Neural cell (in vitro differentiated cells): ENCODE results near the gene GIMAP2. TPM values are rescaled to one million over a fixed set of nuclear protein-coding genes. Genes with fewer than 3 reads are reported as not detected.

Experiments
- H2AFZ ChIP-seq: fragments of 200-600, 300-800 bp; sonication (generic), shearing (Covaris generic); 2 replicates; pipeline ENCODE4 v1.6.0; 2014; ENCODE audit warnings: low read depth, mild to moderate bottlenecking, antibody characterized with exemption, low read length, moderate library complexity
- H3F3A ChIP-seq: fragments of 200-600 bp; shearing (Covaris generic); 2 replicates; pipeline ENCODE4 v1.6.1; 2016; ENCODE audit warnings: mild to moderate bottlenecking, moderate library complexity, mixed read lengths, antibody characterized with exemption, low read length; ENCODE audit not compliant: insufficient read depth, poor library complexity, severe bottlenecking
- H3K27ac ChIP-seq: fragments of 200-600, 300-800 bp; sonication (generic), shearing (Covaris generic); 2 replicates; pipeline ENCODE4 v1.5.1; 2014; ENCODE audit warnings: mild to moderate bottlenecking, low read length, moderate library complexity
- H3K27me3 ChIP-seq: fragments of 300-800, 200-600 bp; sonication (generic), shearing (Covaris generic); 2 replicates; pipeline ENCODE4 v1.6.0; 2014; ENCODE audit warnings: mild to moderate bottlenecking, low read depth, low read length, moderate library complexity; ENCODE audit not compliant: insufficient read depth
- H3K36me3 ChIP-seq: fragments of 300-800, 200-600 bp; sonication (generic), shearing (Covaris generic); 2 replicates; pipeline ENCODE4 v1.5.1; 2014; ENCODE audit warnings: mild to moderate bottlenecking, antibody characterized with exemption, low read length, moderate library complexity; ENCODE audit not compliant: insufficient read depth
- H3K4me2 ChIP-seq: fragments of 300-800, 200-600 bp; sonication (generic), shearing (Covaris generic); 2 replicates; pipeline ENCODE4 v1.6.0; 2014; ENCODE audit warnings: mild to moderate bottlenecking, low read length
- H3K4me3 ChIP-seq: fragments of 300-800, 200-600 bp; sonication (generic), shearing (Covaris generic); 2 replicates; pipeline ENCODE4 v1.5.1; 2014; ENCODE audit warnings: mild to moderate bottlenecking, low read length, moderate library complexity
- H3K79me2 ChIP-seq: fragments of 200-600 bp; shearing (Covaris generic); replicated peaks from 2 replicates; pipeline ENCODE4 v1.6.0; 2014; ENCODE audit warnings: mild to moderate bottlenecking, low read length, moderate library complexity; ENCODE audit not compliant: insufficient read depth
- H3K9ac ChIP-seq: fragments of 300-800, 200-600 bp; sonication (generic), shearing (Covaris generic); 2 replicates; pipeline ENCODE4 v1.6.1; 2016; ENCODE audit warnings: mild to moderate bottlenecking, low read length, mixed read lengths
- H3K9me2 ChIP-seq: fragments of 200-600 bp; shearing (Covaris generic); 2 replicates; pipeline ENCODE4 v1.6.1; 2016; ENCODE audit warnings: mild to moderate bottlenecking, low read length, mixed read lengths; ENCODE audit not compliant: insufficient read depth
- H3K9me3 ChIP-seq: fragments of 200-600, 300-800 bp; sonication (generic), shearing (Covaris generic); 2 replicates; pipeline ENCODE4 v1.6.1; 2016; ENCODE audit warnings: mild to moderate bottlenecking, mixed run types, low read length, moderate library complexity, mixed read lengths
- H4K20me1 ChIP-seq: fragments of 200-600 bp; shearing (Covaris generic); 2 replicates; pipeline ENCODE4 v1.6.1; 2016; ENCODE audit warnings: mild to moderate bottlenecking, mixed run types; ENCODE audit not compliant: insufficient read depth
- EP300 ChIP-seq: fragments of 450-650 bp; conservative IDR thresholded peaks from 2 replicates; pipeline ENCODE4 v1.6.1; 2014; ENCODE audit warnings: antibody characterized with exemption, mild to moderate bottlenecking, moderate library complexity; ENCODE audit not compliant: poor library complexity, severe bottlenecking
- EZH2 ChIP-seq: fragments of 200-600, 300-800 bp; shearing (Covaris generic), sonication (generic); IDR thresholded peaks from 2 replicates; pipeline ENCODE4 v1.6.1; 2014; ENCODE audit warnings: antibody characterized with exemption, low read length, borderline replicate concordance, mild to moderate bottlenecking; ENCODE audit not compliant: insufficient read depth, poor library complexity, severe bottlenecking
- MXI1 ChIP-seq: fragments of 450-650 bp; conservative IDR thresholded peaks from 2 replicates; pipeline ENCODE4 v1.6.1; 2014; ENCODE audit warnings: antibody characterized with exemption, mild to moderate bottlenecking; ENCODE audit not compliant: poor library complexity, severe bottlenecking
- POLR2AphosphoS5 ChIP-seq: IDR thresholded peaks from 2 replicates; pipeline ENCODE4 v1.6.1; 2012
- RAD21 ChIP-seq: fragments of 450-650 bp; conservative IDR thresholded peaks from 2 replicates; pipeline ENCODE4 v1.6.1; 2014; ENCODE audit warnings: antibody characterized with exemption, mild to moderate bottlenecking, moderate library complexity
- REST ChIP-seq: IDR thresholded peaks from 2 replicates; pipeline ENCODE4 v1.6.1; 2012; ENCODE audit warnings: borderline replicate concordance
- SMC3 ChIP-seq: fragments of 450-650 bp; conservative IDR thresholded peaks from 2 replicates; pipeline ENCODE4 v1.6.1; 2014; ENCODE audit warnings: antibody characterized with exemption, mild to moderate bottlenecking, moderate library complexity; ENCODE audit not compliant: poor library complexity
- TAF1 ChIP-seq: IDR thresholded peaks from 2 replicates; pipeline ENCODE4 v1.6.1; 2012; ENCODE audit warnings: low read depth
- polyA plus RNA-seq: library from polyadenylated mRNA; depleted of rRNA; stranded (reverse); fragments of >200 nt; gene quantifications from 2 replicates; pipeline ENCODE4 v1.2.3, GENCODE V29; 2014
- TF ChIP-seq, protein P1 (sequence below): fragments of 450-650 bp; IDR thresholded peaks from 2 replicates; pipeline ENCODE4 v1.5.1; 2014; ENCODE audit warnings: antibody characterized with exemption, mild to moderate bottlenecking, moderate library complexity; ENCODE audit not compliant: poor library complexity, severe bottlenecking

The GIMAP2 gene
- polyA plus RNA-seq, 1 donor from 2014 or later: not detected

DNA sequence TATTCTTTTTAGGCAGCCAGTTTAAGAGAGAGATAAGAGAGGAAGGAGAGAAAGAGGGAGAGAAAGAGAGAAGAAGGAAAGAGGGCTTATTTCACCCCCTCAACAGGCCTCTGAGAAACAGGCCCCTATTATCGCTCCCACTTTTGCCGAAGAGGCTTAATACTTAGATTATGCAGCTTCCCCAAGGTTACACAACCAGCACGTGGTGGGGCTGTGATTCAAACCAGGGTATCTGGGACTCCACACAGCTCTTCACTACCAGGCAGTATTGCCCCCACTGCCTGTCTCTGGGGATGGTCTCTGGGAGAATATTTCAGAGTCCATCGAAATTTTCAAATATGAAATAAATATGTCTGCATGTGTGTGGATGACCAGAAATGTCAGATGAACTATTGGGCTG is 33.9 kb downstream of the GIMAP2 start:
- Histone ChIP-seq H2AFZ (no peak overlapping the region), H3K36me3 (no peaks in the 10 kb centered on the region), H3K9ac (no peak overlapping the region), H3K4me3 (no peak overlapping the region), H3K27ac (no peak overlapping the region), H3K9me2 (no peaks in the 10 kb centered on the region), H3K4me2 (no peak overlapping the region), H3K9me3 (no peaks in the 10 kb centered on the region), H3K79me2 (no peaks in the 10 kb centered on the region), H3F3A (no peaks in the 10 kb centered on the region), H3K27me3 (no peaks in the 10 kb centered on the region), H4K20me1 (no peaks in the 10 kb centered on the region)
- TF ChIP-seq POLR2AphosphoS5 (no peak), TAF1 (no peak), REST (no peak), MXI1 (no peak), EP300 (no peak), SMC3 (no peak), EZH2 (no peak), RAD21 (no peak)
- TF ChIP-seq, protein P1, sequence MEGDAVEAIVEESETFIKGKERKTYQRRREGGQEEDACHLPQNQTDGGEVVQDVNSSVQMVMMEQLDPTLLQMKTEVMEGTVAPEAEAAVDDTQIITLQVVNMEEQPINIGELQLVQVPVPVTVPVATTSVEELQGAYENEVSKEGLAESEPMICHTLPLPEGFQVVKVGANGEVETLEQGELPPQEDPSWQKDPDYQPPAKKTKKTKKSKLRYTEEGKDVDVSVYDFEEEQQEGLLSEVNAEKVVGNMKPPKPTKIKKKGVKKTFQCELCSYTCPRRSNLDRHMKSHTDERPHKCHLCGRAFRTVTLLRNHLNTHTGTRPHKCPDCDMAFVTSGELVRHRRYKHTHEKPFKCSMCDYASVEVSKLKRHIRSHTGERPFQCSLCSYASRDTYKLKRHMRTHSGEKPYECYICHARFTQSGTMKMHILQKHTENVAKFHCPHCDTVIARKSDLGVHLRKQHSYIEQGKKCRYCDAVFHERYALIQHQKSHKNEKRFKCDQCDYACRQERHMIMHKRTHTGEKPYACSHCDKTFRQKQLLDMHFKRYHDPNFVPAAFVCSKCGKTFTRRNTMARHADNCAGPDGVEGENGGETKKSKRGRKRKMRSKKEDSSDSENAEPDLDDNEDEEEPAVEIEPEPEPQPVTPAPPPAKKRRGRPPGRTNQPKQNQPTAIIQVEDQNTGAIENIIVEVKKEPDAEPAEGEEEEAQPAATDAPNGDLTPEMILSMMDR: no peak

DNA sequence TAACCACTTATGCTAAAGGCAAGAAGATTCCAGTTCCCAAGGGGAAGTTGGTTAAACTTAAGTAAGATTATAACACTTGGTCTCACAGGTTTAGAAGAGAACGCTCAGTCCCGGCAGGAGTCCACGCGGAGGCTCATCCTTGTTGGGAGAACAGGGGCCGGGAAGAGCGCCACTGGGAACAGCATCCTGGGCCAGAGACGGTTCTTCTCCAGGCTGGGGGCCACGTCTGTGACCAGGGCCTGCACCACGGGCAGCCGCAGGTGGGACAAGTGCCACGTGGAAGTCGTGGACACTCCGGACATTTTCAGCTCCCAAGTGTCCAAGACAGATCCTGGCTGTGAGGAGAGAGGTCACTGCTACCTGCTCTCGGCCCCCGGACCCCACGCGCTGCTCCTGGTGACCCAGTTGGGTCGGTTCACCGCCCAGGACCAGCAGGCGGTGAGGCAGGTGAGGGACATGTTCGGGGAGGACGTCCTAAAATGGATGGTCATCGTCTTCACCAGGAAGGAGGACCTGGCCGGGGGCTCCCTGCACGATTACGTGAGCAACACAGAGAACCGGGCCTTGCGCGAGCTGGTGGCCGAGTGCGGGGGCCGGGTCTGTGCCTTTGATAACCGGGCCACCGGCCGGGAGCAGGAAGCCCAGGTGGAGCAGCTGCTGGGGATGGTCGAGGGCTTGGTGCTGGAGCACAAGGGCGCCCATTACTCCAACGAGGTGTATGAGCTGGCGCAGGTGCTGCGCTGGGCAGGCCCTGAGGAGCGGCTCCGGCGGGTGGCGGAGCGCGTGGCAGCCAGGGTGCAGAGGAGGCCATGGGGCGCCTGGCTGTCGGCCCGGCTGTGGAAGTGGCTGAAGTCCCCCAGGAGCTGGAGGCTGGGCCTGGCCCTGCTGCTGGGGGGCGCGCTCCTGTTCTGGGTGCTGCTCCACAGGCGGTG is 34.7 kb downstream of the GIMAP2 start:
- Histone ChIP-seq H3K9me3 (no peaks in the 10 kb centered on the region), H4K20me1 (no peaks in the 10 kb centered on the region), H3K79me2 (no peaks in the 10 kb centered on the region), H3F3A (no peaks in the 10 kb centered on the region), H3K4me3 (no peak overlapping the region), H3K9me2 (no peaks in the 10 kb centered on the region), H3K9ac (no peak overlapping the region), H3K4me2 (no peak overlapping the region), H2AFZ (no peak overlapping the region), H3K27ac (no peak overlapping the region), H3K27me3 (no peaks in the 10 kb centered on the region), H3K36me3 (no peaks in the 10 kb centered on the region)
- TF ChIP-seq TAF1: no peak
- no peak for TF ChIP-seq POLR2AphosphoS5
- TF ChIP-seq EZH2: no peak
- TF ChIP-seq REST: no peak
- TF ChIP-seq EP300: no peak
- no peak for TF ChIP-seq RAD21
